Ureter (tissue), 1 donor: Measurements from ENCODE around the gene IGSF21. TPM values are rescaled to one million over a fixed set of nuclear protein-coding genes. Genes with fewer than 3 reads are reported as not detected.

Experiments used
- DNase-seq: peaks from one replicate; pipeline ENCODE4 v3.0.0-alpha.2; 2020; ENCODE audit warnings: low spot score
- total RNA-seq: library from RNA; stranded (reverse); gene quantifications from one replicate; pipeline ENCODE4 v1.2.4, GENCODE V29; 2023
- donor health status: DM: yes; HTN: yes; CAD: no.

IGSF21 gene
- total RNA-seq, 1 donor from 2014 or later: 6.6 TPM

- no peak for DNase-seq
These were observed 221.2 kb downstream of the IGSF21 start for GRCh38 chr1:18328803-18329202.

DNA sequence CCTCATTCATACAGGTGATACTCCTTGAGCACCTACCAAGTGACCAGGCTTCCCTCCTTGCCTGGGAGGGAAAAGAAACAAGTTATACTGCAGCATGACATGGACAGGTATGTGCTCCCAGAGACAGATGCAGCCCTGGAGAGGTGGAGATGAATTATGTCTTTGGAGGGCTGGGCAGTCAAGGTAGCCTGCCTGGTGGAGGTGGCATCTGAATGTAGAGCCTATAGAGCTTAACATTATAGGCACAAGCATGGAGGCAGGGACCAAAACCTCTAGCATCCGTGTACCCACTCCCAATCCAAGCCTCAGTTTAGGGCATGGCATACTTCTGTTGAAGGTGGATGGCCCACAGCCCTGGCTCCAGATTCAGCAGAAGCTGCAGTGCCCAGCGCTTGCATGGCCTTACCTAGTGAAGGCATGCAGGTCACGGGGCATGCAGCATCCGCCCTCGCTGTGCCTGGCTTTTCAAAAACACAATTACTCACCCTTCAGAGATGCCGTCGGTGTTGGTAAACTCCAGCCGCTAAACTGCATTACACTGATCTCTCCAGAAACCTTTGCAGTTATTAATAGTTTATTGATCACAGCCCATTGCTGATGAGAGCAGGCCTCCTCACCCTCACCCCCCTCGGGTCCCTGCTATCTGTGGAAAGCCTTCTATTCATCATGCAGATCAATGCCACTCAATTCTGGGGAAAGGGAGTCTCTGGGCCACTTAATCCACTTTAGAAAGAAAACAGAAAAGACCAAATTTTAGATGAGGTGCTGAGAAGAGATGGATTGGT, 222.1 kb downstream of the IGSF21 start:
- no peak for DNase-seq

GRCh38 chr1:18332576-18332975, 225.0 kb downstream of the IGSF21 start:
- DNase-seq: no peak

- no peak for DNase-seq
These were observed 225.6 kb downstream of the IGSF21 start for GRCh38 chr1:18333220-18333619.

GRCh38 chr1:18336801-18337200, 229.2 kb downstream of the IGSF21 start:
- DNase-seq: no peak

GRCh38 chr1:18337757-18338156, 230.2 kb downstream of the IGSF21 start:
- DNase-seq: no peak

- no peak for DNase-seq
These were observed 231.6 kb downstream of the IGSF21 start for GRCh38 chr1:18339161-18339560.

DNA sequence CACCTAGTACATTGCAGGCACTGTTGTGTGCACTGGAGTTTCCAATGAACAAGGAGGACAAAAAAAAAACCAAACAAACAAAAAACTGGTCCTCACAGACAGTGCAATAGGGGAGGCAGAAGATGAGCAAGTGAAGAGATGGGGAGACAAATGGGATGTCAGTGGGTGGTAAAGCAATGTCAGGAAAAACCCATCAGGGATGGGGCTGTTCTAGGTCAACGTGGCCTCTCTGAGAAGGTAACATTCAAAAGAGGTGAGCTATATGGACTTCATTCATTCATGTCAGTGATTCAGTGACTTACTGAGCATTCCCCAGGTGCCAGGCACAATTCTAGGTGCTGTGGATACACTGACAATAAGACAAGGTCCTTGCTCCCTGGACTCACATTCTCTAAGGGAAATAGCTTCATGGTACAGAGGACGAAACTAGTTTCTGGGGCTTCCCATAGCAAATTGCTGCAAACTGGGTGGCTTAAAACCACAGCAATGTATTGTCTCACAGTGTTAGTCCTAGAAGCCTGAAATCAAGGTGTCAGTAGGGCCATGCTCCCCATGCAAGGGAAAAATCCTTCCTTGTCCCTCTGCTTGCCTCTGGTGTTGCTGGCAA, 232.7 kb downstream of the IGSF21 start:
- DNase-seq: no peak

DNA sequence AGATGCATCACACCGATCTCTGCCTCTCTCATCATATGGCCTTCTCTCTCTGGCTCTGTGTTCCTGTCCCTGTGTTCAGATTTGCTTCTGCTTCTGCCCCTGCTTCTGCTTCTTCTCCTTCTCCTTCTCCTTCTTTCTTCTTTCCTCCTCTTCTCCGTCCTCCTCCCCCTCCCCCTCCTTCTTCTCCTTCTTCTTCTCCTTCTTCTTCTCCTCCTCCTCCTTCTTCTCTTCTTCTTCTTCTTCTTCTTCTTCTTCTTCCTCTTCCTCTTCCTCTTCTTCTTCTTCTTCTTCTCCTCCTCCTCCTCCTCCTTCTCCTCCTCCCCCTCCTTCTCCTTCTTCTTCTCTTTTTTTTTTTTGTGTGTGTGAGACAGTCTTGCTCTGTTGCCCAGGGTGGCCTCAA, 233.2 kb downstream of the IGSF21 start:
- DNase-seq: no peak

- no peak for DNase-seq
These were observed 233.9 kb downstream of the IGSF21 start for GRCh38 chr1:18341291-18342069.

DNA sequence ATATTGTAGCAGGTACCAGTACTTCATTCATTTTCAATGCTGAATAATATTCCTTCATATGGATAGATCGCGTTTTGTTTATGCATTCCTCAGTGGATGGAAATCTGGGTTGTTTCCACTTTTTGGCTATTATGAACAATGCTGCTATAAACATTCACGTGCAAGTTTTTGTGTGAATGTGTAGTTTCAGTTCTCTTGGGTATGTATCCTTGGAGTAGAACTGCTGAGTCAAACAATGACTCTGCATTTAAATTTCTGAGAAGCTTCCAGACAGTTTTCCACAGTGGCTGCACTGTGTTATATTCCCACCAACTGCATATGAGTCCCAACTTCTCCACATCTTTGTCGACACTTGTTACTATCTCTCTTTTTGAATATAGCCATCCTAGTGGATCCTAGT, 235.1 kb downstream of the IGSF21 start:
- DNase-seq: no peak

DNA sequence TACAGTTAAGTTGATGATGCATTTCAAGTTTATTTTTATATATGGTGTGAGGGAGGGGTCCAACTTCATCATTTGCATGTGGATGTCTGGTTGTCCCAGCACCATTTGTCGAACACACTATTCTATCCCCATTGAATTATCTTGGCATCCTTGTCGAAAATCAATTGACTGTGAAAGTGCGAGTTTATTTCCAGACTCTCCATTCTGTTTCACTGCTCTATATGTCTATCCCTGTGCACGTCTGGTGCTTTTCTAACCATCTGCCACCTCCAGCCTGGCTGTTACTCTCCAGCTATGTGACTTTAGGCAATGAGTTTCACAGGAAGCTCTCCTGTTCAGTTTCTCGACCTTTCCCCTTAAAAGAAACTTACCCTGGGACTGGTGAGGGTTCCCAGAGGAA, 236.0 kb downstream of the IGSF21 start:
- DNase-seq: no peak

DNA sequence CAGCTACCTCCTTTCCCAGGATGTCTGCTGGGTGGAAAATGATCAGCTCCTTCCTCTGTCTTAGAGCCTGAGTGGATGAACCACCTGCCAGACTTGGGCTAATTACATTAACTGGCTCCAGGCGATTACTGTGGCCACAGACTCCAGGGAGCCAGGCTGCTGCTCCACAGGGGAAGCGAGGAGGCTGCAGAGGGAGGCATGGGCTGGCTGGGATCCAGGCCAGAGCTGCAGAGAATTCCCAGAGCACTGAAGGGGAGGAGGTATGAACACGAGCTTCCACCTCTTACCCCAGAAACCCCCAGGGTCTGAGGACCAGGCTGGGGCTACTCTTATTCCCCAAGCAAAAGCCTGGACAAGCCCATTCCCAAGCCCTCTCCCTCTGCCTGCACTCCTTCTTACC, 237.2 kb downstream of the IGSF21 start:
- no peak for DNase-seq

DNA sequence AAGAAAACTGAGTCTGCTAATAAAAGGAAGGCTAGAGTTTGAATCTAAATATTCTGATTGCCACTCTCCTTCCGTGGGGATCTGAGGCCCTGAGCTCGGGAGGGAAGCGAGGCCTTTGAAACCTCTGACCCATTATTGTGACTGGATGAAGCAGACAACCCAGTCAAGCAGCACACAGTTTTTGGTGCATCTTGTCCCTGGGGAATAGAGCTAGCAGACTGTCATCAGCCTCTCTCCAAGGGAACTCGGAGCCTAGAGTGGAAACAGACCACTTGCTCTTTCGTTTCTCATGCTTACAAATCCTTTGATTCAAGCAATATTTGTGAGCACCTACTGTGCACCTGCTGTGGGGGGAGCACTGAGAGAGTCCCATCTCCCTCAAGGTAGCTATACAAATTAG, 240.0 kb downstream of the IGSF21 start:
- no peak for DNase-seq

DNA sequence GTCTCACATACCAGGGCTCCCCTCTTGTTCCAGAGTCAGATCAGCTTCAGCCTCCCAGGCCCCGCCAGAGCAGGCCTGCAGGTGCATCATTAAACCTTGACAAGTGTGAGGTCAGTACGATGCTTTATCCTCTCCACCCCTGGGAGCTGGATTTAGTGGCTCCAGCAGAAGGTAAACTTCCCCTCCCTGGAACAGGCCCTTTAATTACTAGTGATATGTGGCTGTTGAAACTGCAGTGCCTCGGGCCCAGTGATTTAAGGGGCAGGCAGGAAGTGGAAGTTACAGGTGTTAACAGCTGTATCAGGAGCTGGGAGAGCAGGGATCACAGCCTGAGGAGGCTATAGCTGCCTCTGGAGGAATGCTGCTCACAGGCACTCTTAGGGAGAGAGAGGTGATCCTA, 240.8 kb downstream of the IGSF21 start:
- DNase-seq: no peak

DNA sequence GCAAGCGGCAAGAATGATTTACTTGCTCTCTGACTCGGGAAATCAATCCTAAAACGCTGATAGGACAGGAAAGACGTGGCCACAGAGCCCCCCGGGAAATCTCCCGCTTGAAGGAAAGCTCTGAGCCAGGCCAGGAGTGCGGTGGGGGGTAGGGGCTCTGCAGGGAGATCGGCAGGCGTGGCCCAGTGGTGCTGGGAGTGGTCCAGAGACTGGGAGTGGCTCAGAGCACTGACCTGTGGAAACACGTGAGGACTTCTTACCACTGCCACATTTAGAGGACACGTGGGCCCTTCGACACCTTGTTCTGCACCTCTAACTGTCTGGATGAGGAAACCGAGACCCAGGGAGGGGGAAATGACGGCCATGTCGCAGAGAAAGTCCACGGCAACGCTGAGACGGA, 243.1 kb downstream of the IGSF21 start:
- DNase-seq: no peak

GRCh38 chr1:18351735-18352134, 244.1 kb downstream of the IGSF21 start:
- no peak for DNase-seq

GRCh38 chr1:18352636-18353265, 245.2 kb downstream of the IGSF21 start:
- DNase-seq: no peak

GRCh38 chr1:18353528-18353927, 245.9 kb downstream of the IGSF21 start:
- no peak for DNase-seq

DNA sequence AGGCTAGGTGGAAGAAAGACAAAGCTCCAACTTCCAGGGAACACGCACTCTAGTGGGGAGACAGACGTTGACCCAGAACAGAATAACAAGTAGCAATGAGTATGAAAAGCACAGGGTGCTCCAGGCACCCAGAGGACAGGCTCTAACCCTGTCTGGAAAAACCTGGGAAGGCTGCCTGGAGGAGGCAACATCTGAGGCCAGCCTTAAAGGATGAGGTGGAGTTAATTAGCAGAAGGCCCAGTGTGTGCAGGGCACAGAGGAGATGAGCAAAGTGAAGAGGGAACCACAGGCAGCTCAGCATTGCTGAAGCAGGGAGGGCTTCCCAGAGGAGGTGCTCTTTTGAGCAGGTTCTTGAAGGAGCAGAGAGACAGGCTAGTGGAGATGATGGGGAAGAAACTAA, 246.4 kb downstream of the IGSF21 start:
- no peak for DNase-seq

- DNase-seq: no peak
These were observed 247.0 kb downstream of the IGSF21 start for GRCh38 chr1:18354612-18355011.

- DNase-seq: no peak
These were observed 250.1 kb downstream of the IGSF21 start for GRCh38 chr1:18357622-18358230.
